Measurements from ENCODE around the gene ADAM33. TPM values are rescaled to one million over a fixed set of nuclear protein-coding genes. Genes with fewer than 3 reads are reported as not detected.

Gene ADAM33
- total and polyA plus RNA-seq, 2 experiments from 2014 or later, result 0.45 to 1.3 TPM

DNA sequence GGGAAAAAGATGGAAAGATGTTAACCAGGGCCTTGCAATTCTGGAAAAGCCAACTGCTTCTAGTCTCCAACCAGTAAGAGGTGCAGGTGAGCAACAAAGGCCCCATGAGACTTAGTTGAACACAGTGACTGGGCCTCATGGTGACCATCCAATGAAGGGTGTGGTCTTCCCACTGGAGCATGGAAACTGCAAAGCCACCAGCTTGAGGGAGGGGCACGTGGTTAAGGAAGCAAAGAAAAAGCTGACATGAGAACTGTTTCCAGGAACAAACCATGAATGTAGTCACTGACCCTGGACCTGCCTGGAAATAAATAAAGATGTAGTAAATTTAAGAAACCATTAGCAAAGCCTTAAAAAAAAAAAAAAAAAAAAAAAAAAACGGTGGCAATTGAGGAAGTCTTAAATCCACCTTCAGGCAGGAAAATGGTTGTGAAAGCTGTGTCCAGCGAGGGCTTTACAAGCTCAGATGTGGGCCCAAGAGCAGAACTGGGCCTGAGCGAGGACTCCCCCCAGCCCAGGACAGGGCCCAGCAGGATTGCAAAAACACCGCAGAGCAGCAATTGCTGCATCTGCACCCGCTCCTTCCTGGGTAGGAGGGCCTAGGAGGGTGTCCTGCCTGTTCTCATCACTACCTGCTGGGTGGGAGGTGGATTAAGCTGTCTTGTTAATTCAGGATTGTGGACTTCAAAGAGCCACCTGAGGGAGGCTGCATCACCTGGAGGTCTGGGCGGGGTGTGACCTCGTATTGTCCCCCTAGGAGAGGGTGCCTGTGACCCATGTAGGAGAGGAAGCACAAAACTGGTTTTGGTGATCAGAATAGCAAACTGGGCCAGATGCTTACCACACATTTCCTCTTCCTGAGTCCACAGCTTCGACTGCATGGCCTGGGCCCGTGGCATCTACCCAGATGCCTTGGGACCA is 28.9 kb downstream of the ADAM33 start:
- Histone ChIP-seq H3K36me3 (peaks cover 6% of the 10 kb centered on the region), H3K27ac (no peak overlapping the region), H3K9me3 (ENCODE audit: low read depth) (no peaks in the 10 kb centered on the region), H3K27me3 (no peaks in the 10 kb centered on the region), H3K4me3 (no peak overlapping the region), H3K4me1 (ENCODE audit: low read depth) (peaks cover 6% of the 10 kb centered on the region)
- DNase-seq (ENCODE audit: low read depth in 1 of 2, low spot score in 1 of 2), result no peak
- TF ChIP-seq, protein P1, sequence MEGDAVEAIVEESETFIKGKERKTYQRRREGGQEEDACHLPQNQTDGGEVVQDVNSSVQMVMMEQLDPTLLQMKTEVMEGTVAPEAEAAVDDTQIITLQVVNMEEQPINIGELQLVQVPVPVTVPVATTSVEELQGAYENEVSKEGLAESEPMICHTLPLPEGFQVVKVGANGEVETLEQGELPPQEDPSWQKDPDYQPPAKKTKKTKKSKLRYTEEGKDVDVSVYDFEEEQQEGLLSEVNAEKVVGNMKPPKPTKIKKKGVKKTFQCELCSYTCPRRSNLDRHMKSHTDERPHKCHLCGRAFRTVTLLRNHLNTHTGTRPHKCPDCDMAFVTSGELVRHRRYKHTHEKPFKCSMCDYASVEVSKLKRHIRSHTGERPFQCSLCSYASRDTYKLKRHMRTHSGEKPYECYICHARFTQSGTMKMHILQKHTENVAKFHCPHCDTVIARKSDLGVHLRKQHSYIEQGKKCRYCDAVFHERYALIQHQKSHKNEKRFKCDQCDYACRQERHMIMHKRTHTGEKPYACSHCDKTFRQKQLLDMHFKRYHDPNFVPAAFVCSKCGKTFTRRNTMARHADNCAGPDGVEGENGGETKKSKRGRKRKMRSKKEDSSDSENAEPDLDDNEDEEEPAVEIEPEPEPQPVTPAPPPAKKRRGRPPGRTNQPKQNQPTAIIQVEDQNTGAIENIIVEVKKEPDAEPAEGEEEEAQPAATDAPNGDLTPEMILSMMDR (IDR thresholded peaks at IDR 0.05; ENCODE audit: low read depth, low read length), result no peak

GRCh38 chr20:3652221-3652620 is 29.6 kb downstream of the ADAM33 start:
- no peak overlapping the region for H3K27ac ChIP-seq
- no peak for DNase-seq (ENCODE audit: low read depth in 1 of 2, low spot score in 1 of 2)
- no peaks in the 10 kb centered on the region for H3K9me3 ChIP-seq (ENCODE audit: low read depth)
- H3K4me1 ChIP-seq (ENCODE audit: low read depth), result peaks cover 6% of the 10 kb centered on the region
- H3K27me3 ChIP-seq, result no peaks in the 10 kb centered on the region
- no peak overlapping the region for H3K4me3 ChIP-seq
- TF ChIP-seq, protein P1 (IDR thresholded peaks at IDR 0.05; ENCODE audit: low read depth, low read length), result no peak
- peaks cover 6% of the 10 kb centered on the region for H3K36me3 ChIP-seq

GRCh38 chr20:3651204-3651962 is 30.4 kb downstream of the ADAM33 start:
- DNase-seq (ENCODE audit: low read depth in 1 of 2, low spot score in 1 of 2), result no peak
- peaks cover 6% of the 10 kb centered on the region for H3K4me1 ChIP-seq (ENCODE audit: low read depth)
- H3K4me3 ChIP-seq, result no peak overlapping the region
- TF ChIP-seq, protein P1 (IDR thresholded peaks at IDR 0.05; ENCODE audit: low read depth, low read length), result no peak
- H3K9me3 ChIP-seq (ENCODE audit: low read depth), result no peaks in the 10 kb centered on the region
- peaks cover 6% of the 10 kb centered on the region for H3K36me3 ChIP-seq
- H3K27ac ChIP-seq, result no peak overlapping the region
- no peaks in the 10 kb centered on the region for H3K27me3 ChIP-seq

- no peaks in the 10 kb centered on the region for H3K27me3 ChIP-seq
- no peak overlapping the region for H3K4me3 ChIP-seq
- no peak overlapping the region for H3K27ac ChIP-seq
- H3K4me1 ChIP-seq (ENCODE audit: low read depth), result peaks cover 3% of the 10 kb centered on the region
- peaks cover 14% of the 10 kb centered on the region for H3K36me3 ChIP-seq
- TF ChIP-seq, protein P1 (IDR thresholded peaks at IDR 0.05; ENCODE audit: low read depth, low read length), result no peak
- H3K9me3 ChIP-seq (ENCODE audit: low read depth), result no peaks in the 10 kb centered on the region
- no peak for DNase-seq (ENCODE audit: low read depth in 1 of 2, low spot score in 1 of 2)
Observed at GRCh38 chr20:3648951-3649350, 32.9 kb downstream of the ADAM33 start.

- Histone ChIP-seq H3K36me3 (peaks cover 20% of the 10 kb centered on the region), H3K4me3 (no peak overlapping the region), H3K9me3 (ENCODE audit: low read depth) (no peaks in the 10 kb centered on the region), H3K4me1 (ENCODE audit: low read depth) (no peaks in the 10 kb centered on the region), H3K27me3 (no peaks in the 10 kb centered on the region), H3K27ac (no peak overlapping the region)
- TF ChIP-seq, protein P1 (IDR thresholded peaks at IDR 0.05; ENCODE audit: low read depth, low read length), result no peak
- no peak for DNase-seq (ENCODE audit: low read depth in 1 of 2, low spot score in 1 of 2)
Observed at GRCh38 chr20:3647473-3647872, 34.3 kb downstream of the ADAM33 start.
